GM23338 (cell line): ENCODE data around the gene COMMD8. TPM values are rescaled to one million over a fixed set of nuclear protein-coding genes. Genes with fewer than 3 reads are reported as not detected.

Experiments used
- ATAC-seq: fragments of 200-7000 bp; cut with Tn5 transposase; 3 replicates; pipeline ENCODE4 v1.9.1; 2020
- DNase-seq: peaks from one replicate; pipeline ENCODE4 v3.0.0-alpha.2; 2015; ENCODE audit warnings: low spot score
- H2AFZ ChIP-seq: fragments of 200-600 bp; sonication (generic); 2 replicates; pipeline ENCODE4 v1.8.0; 2016; ENCODE audit warnings: antibody characterized with exemption, mild to moderate bottlenecking, moderate library complexity
- H3F3A ChIP-seq: fragments of 200-600 bp; sonication (generic); replicated peaks from 2 replicates; pipeline ENCODE4 v1.8.0; 2017; ENCODE audit warnings: antibody characterized with exemption, mixed run types, low read depth
- H3K27ac ChIP-seq: fragments of 200-600 bp; sonication (generic); 2 replicates; pipeline ENCODE4 v1.6.1; 2016; ENCODE audit warnings: low read depth
- H3K27me3 ChIP-seq: fragments of 200-600 bp; sonication (generic); 2 replicates; pipeline ENCODE4 v1.8.0; 2016; ENCODE audit warnings: mild to moderate bottlenecking, mixed run types, moderate library complexity; ENCODE audit not compliant: insufficient read depth
- H3K36me3 ChIP-seq: fragments of 200-600 bp; sonication (generic); 2 replicates; pipeline ENCODE4 v1.8.0; 2016; ENCODE audit warnings: mild to moderate bottlenecking; ENCODE audit not compliant: insufficient read depth
- H3K4me1 ChIP-seq: fragments of 200-600 bp; sonication (generic); 2 replicates; pipeline ENCODE4 v1.8.0; 2016; ENCODE audit warnings: mild to moderate bottlenecking, moderate library complexity; ENCODE audit not compliant: insufficient read depth
- H3K4me2 ChIP-seq: fragments of 200-600 bp; sonication (generic); 2 replicates; pipeline ENCODE4 v1.7.1; 2017; ENCODE audit warnings: mixed run types
- H3K4me3 ChIP-seq: fragments of 200-600 bp; sonication (generic); 2 replicates; pipeline ENCODE4 v1.6.1; 2016; ENCODE audit warnings: mixed run types
- H3K79me2 ChIP-seq: fragments of 200-600 bp; sonication (generic); replicated peaks from 2 replicates; pipeline ENCODE4 v1.8.0; 2017; ENCODE audit warnings: mild to moderate bottlenecking; ENCODE audit not compliant: insufficient read depth
- H3K9me2 ChIP-seq: fragments of 200-600 bp; sonication (generic); 2 replicates; pipeline ENCODE4 v1.8.0; 2017; ENCODE audit not compliant: insufficient read depth
- H4K20me1 ChIP-seq: fragments of 200-600 bp; sonication (generic); replicated peaks from 2 replicates; pipeline ENCODE4 v1.8.0; 2017; ENCODE audit warnings: mild to moderate bottlenecking; ENCODE audit not compliant: insufficient read depth
- H3K27ac Mint-ChIP-seq: 2 replicates; pipeline ENCODE4 v1.8.0; 2020; ENCODE audit warnings: inconsistent platforms, mild to moderate bottlenecking, moderate library complexity, mixed read lengths
- H3K27me3 Mint-ChIP-seq: 3 replicates; pipeline ENCODE4 v1.8.0; 2022; ENCODE audit warnings: low read depth, mild to moderate bottlenecking, moderate library complexity, mixed read lengths, inconsistent platforms; ENCODE audit not compliant: insufficient read depth, poor library complexity
- H3K36me3 Mint-ChIP-seq: 3 replicates; pipeline ENCODE4 v1.8.0; 2021; ENCODE audit warnings: low read depth, mild to moderate bottlenecking, inconsistent platforms, moderate library complexity, mixed read lengths
- H3K4me1 Mint-ChIP-seq: 3 replicates; pipeline ENCODE4 v1.8.0; 2020; ENCODE audit warnings: mild to moderate bottlenecking, inconsistent platforms, mixed read lengths
- H3K4me3 Mint-ChIP-seq: 3 replicates; pipeline ENCODE4 v1.8.0; 2021; ENCODE audit warnings: moderate library complexity, mild to moderate bottlenecking, inconsistent platforms, mixed read lengths
- H3K9me3 Mint-ChIP-seq: 3 replicates; pipeline ENCODE4 v1.8.0; 2020; ENCODE audit warnings: moderate library complexity, mild to moderate bottlenecking, inconsistent platforms, mixed read lengths
- CREB1 ChIP-seq: fragments of 250-450 bp; sonication (Bioruptor Pico); IDR thresholded peaks from 2 replicates; pipeline ENCODE4 v1.5.0; 2020; ENCODE audit warnings: low read depth, mild to moderate bottlenecking, moderate library complexity
- EZH2 ChIP-seq: fragments of 200-600 bp; sonication (generic); IDR thresholded peaks from one replicate; pipeline ENCODE4 v1.8.0; 2017; ENCODE audit warnings: antibody characterized with exemption, mild to moderate bottlenecking, low read depth; ENCODE audit not compliant: unreplicated experiment
- EZH2phosphoT487 ChIP-seq: fragments of 200-600 bp; sonication (generic); IDR thresholded peaks from one replicate; pipeline ENCODE4 v1.8.1; 2018; ENCODE audit warnings: antibody characterized with exemption; ENCODE audit not compliant: unreplicated experiment
- JUNB ChIP-seq: IDR thresholded peaks from one replicate; pipeline ENCODE4 v1.6.1; 2016; ENCODE audit warnings: antibody characterized with exemption; ENCODE audit not compliant: unreplicated experiment
- NANOG ChIP-seq: IDR thresholded peaks from 2 replicates; pipeline ENCODE4 v1.6.1; 2016; ENCODE audit warnings: antibody characterized with exemption, borderline replicate concordance
- POLR2AphosphoS5 ChIP-seq: IDR thresholded peaks from 2 replicates; pipeline ENCODE4 v1.6.1; 2016; ENCODE audit warnings: antibody characterized with exemption, low read depth
- STAT1 ChIP-seq: IDR thresholded peaks from one replicate; pipeline ENCODE4 v1.6.1; 2016; ENCODE audit warnings: antibody characterized with exemption; ENCODE audit not compliant: unreplicated experiment
- ZNF114 ChIP-seq: fragments of 250-450 bp; sonication (Bioruptor Pico); IDR thresholded peaks from 2 replicates; pipeline ENCODE4 v1.5.0; 2020; ENCODE audit warnings: mild to moderate bottlenecking, moderate library complexity
- ZNF331 ChIP-seq: fragments of 250-450 bp; sonication (Bioruptor Pico); IDR thresholded peaks from 2 replicates; pipeline ENCODE4 v1.5.0; 2020; ENCODE audit warnings: low read depth, mild to moderate bottlenecking, moderate library complexity
- polyA plus RNA-seq: library from polyadenylated mRNA; unstranded; fragments of >200 nt; fragmentation: Nextera tagmentation; extraction: Ambion mirVana; gene quantifications from 2 replicates; pipeline ENCODE4 v1.2.1, GENCODE V29; 2016
- total RNA-seq: library from RNA; depleted of rRNA; stranded (reverse); fragments of >200 nt; shearing (Covaris generic); gene quantifications from 2 replicates; pipeline ENCODE4 v1.2.3, GENCODE V29; 2014
- TF ChIP-seq, protein P1 (sequence below), 2 experiments: fragments of 200-600 bp in 1 of 2; sonication (generic) in 1 of 2; conservative IDR thresholded peaks; 2 replicates each; pipeline versions ENCODE4 v1.5.1 to v1.6.1; 2016 to 2017; ENCODE audit warnings: antibody characterized with exemption in 2 of 2, low read depth in 2 of 2, mild to moderate bottlenecking in 2 of 2, moderate library complexity in 1 of 2
- TF ChIP-seq, protein P2 (sequence below): fragments of 250-450 bp; sonication (Bioruptor Pico); IDR thresholded peaks from 2 replicates; pipeline ENCODE4 v1.5.0; 2020; ENCODE audit warnings: mild to moderate bottlenecking, moderate library complexity
- TF ChIP-seq, protein P3 (sequence below): IDR thresholded peaks from one replicate; pipeline ENCODE4 v1.6.1; 2018; ENCODE audit warnings: antibody characterized with exemption; ENCODE audit not compliant: unreplicated experiment
- TF ChIP-seq, protein P4 (sequence below): IDR thresholded peaks from 2 replicates; pipeline ENCODE4 v1.6.1; 2016; ENCODE audit warnings: antibody characterized with exemption

Gene COMMD8
- total and polyA plus RNA-seq, 2 experiments from 2014 or later, result 8.4 to 20.6 TPM

DNA sequence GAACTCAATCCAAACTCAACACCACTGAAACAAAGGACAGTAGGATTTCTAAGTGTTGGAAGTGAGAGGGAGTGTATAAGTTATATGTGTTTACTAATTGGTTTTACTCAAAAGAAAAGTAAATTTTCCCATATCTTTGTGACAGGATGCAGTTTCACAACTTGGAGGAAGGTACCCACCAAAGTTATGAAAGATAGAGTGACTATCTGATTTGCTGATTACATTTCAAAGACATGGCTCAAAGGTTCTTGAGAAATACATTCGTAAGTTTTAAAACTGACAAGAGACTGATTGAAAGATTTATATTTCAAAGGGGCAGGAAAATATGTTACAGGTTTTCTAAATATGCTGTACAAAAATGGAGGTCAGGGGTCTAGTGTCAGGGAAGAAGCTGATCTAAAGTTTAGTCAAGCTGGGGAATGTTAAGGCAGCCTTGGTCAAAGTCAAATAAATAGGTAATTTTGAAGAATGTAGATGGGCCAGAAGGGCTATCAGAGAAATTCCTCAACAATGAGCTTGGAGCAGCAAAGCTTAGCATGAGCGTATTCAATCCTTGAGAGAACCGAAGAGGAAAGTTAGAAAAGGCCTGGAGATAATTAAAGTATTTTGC lies 9.7 kb upstream of the COMMD8 start:
- peaks cover 2% of the 10 kb centered on the region for H3K27me3 Mint-ChIP-seq
- Histone ChIP-seq H3K4me2 (no peak overlapping the region), H3K9me2 (no peaks in the 10 kb centered on the region; the same call in 1 of the 2 replicates), H3K27me3 (no peaks in the 10 kb centered on the region), H3K4me3 (no peak overlapping the region), H3K27ac (no peak overlapping the region), H4K20me1 (no peaks in the 10 kb centered on the region), H2AFZ (no peak overlapping the region), H3K4me1 (no peaks in the 10 kb centered on the region), H3F3A (no peaks in the 10 kb centered on the region), H3K79me2 (no peaks in the 10 kb centered on the region), H3K36me3 (no peaks in the 10 kb centered on the region)
- no peak for ATAC-seq
- DNase-seq, result no peak
- H3K4me3 Mint-ChIP-seq, result no peak overlapping the region
- H3K9me3 Mint-ChIP-seq, result no peaks in the 10 kb centered on the region
- H3K27ac Mint-ChIP-seq, result no peak overlapping the region
- H3K36me3 Mint-ChIP-seq, result no peaks in the 10 kb centered on the region
- peaks cover 11% of the 10 kb centered on the region for H3K4me1 Mint-ChIP-seq
- TF ChIP-seq, protein P1, sequence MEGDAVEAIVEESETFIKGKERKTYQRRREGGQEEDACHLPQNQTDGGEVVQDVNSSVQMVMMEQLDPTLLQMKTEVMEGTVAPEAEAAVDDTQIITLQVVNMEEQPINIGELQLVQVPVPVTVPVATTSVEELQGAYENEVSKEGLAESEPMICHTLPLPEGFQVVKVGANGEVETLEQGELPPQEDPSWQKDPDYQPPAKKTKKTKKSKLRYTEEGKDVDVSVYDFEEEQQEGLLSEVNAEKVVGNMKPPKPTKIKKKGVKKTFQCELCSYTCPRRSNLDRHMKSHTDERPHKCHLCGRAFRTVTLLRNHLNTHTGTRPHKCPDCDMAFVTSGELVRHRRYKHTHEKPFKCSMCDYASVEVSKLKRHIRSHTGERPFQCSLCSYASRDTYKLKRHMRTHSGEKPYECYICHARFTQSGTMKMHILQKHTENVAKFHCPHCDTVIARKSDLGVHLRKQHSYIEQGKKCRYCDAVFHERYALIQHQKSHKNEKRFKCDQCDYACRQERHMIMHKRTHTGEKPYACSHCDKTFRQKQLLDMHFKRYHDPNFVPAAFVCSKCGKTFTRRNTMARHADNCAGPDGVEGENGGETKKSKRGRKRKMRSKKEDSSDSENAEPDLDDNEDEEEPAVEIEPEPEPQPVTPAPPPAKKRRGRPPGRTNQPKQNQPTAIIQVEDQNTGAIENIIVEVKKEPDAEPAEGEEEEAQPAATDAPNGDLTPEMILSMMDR (conservative IDR thresholded peaks at IDR 0.05; ENCODE audit: low read depth in 2 of 2), result no peak
- TF ChIP-seq CREB1, result no peak
- TF ChIP-seq, protein P2, sequence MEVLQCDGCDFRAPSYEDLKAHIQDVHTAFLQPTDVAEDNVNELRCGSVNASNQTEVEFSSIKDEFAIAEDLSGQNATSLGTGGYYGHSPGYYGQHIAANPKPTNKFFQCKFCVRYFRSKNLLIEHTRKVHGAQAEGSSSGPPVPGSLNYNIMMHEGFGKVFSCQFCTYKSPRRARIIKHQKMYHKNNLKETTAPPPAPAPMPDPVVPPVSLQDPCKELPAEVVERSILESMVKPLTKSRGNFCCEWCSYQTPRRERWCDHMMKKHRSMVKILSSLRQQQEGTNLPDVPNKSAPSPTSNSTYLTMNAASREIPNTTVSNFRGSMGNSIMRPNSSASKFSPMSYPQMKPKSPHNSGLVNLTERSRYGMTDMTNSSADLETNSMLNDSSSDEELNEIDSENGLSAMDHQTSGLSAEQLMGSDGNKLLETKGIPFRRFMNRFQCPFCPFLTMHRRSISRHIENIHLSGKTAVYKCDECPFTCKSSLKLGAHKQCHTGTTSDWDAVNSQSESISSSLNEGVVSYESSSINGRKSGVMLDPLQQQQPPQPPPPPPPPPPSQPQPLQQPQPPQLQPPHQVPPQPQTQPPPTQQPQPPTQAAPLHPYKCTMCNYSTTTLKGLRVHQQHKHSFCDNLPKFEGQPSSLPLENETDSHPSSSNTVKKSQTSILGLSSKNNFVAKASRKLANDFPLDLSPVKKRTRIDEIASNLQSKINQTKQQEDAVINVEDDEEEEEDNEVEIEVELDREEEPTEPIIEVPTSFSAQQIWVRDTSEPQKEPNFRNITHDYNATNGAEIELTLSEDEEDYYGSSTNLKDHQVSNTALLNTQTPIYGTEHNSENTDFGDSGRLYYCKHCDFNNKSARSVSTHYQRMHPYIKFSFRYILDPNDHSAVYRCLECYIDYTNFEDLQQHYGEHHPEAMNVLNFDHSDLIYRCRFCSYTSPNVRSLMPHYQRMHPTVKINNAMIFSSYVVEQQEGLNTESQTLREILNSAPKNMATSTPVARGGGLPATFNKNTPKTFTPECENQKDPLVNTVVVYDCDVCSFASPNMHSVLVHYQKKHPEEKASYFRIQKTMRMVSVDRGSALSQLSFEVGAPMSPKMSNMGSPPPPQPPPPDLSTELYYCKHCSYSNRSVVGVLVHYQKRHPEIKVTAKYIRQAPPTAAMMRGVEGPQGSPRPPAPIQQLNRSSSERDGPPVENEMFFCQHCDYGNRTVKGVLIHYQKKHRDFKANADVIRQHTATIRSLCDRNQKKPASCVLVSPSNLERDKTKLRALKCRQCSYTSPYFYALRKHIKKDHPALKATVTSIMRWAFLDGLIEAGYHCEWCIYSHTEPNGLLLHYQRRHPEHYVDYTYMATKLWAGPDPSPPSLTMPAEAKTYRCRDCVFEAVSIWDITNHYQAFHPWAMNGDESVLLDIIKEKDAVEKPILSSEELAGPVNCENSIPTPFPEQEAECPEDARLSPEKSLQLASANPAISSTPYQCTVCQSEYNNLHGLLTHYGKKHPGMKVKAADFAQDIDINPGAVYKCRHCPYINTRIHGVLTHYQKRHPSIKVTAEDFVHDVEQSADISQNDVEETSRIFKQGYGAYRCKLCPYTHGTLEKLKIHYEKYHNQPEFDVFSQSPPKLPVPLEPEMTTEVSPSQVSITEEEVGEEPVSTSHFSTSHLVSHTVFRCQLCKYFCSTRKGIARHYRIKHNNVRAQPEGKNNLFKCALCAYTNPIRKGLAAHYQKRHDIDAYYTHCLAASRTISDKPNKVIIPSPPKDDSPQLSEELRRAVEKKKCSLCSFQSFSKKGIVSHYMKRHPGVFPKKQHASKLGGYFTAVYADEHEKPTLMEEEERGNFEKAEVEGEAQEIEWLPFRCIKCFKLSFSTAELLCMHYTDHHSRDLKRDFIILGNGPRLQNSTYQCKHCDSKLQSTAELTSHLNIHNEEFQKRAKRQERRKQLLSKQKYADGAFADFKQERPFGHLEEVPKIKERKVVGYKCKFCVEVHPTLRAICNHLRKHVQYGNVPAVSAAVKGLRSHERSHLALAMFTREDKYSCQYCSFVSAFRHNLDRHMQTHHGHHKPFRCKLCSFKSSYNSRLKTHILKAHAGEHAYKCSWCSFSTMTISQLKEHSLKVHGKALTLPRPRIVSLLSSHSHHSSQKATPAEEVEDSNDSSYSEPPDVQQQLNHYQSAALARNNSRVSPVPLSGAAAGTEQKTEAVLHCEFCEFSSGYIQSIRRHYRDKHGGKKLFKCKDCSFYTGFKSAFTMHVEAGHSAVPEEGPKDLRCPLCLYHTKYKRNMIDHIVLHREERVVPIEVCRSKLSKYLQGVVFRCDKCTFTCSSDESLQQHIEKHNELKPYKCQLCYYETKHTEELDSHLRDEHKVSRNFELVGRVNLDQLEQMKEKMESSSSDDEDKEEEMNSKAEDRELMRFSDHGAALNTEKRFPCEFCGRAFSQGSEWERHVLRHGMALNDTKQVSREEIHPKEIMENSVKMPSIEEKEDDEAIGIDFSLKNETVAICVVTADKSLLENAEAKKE (CRISPR knock-in tag), result no peak
- TF ChIP-seq, protein P3, sequence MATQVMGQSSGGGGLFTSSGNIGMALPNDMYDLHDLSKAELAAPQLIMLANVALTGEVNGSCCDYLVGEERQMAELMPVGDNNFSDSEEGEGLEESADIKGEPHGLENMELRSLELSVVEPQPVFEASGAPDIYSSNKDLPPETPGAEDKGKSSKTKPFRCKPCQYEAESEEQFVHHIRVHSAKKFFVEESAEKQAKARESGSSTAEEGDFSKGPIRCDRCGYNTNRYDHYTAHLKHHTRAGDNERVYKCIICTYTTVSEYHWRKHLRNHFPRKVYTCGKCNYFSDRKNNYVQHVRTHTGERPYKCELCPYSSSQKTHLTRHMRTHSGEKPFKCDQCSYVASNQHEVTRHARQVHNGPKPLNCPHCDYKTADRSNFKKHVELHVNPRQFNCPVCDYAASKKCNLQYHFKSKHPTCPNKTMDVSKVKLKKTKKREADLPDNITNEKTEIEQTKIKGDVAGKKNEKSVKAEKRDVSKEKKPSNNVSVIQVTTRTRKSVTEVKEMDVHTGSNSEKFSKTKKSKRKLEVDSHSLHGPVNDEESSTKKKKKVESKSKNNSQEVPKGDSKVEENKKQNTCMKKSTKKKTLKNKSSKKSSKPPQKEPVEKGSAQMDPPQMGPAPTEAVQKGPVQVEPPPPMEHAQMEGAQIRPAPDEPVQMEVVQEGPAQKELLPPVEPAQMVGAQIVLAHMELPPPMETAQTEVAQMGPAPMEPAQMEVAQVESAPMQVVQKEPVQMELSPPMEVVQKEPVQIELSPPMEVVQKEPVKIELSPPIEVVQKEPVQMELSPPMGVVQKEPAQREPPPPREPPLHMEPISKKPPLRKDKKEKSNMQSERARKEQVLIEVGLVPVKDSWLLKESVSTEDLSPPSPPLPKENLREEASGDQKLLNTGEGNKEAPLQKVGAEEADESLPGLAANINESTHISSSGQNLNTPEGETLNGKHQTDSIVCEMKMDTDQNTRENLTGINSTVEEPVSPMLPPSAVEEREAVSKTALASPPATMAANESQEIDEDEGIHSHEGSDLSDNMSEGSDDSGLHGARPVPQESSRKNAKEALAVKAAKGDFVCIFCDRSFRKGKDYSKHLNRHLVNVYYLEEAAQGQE, result no peak
- TF ChIP-seq ZNF114 (CRISPR knock-in tag), result no peak
- TF ChIP-seq JUNB, result no peak
- TF ChIP-seq ZNF331 (CRISPR knock-in tag), result no peak
- TF ChIP-seq STAT1, result no peak
- TF ChIP-seq, protein P4, sequence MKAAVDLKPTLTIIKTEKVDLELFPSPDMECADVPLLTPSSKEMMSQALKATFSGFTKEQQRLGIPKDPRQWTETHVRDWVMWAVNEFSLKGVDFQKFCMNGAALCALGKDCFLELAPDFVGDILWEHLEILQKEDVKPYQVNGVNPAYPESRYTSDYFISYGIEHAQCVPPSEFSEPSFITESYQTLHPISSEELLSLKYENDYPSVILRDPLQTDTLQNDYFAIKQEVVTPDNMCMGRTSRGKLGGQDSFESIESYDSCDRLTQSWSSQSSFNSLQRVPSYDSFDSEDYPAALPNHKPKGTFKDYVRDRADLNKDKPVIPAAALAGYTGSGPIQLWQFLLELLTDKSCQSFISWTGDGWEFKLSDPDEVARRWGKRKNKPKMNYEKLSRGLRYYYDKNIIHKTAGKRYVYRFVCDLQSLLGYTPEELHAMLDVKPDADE, result no peak
- no peak for TF ChIP-seq NANOG
- TF ChIP-seq EZH2phosphoT487, result no peak
- no peak for TF ChIP-seq EZH2
- no peak for TF ChIP-seq POLR2AphosphoS5
